T-cell (primary cell): Measurements from ENCODE around the gene ACTA2. TPM values are rescaled to one million over a fixed set of nuclear protein-coding genes. Genes with fewer than 3 reads are reported as not detected.
A peak's percentile ranks its signal among the peaks of the same experiment; 100 is the strongest.

ENCODE experiments used
- ATAC-seq, 4 experiments: fragments of 200-7000 bp in 3 of 4; fragments of 150-1000 bp in 1 of 4; cut with Tn5 transposase; replicated peaks in 1 of 4; 1 replicate in 3 of 4; 2 replicates in 1 of 4; pipeline ENCODE4 v1.10.0; 2021; ENCODE audit warnings: moderate library complexity in 3 of 4, mild to moderate bottlenecking in 2 of 4, moderate number of reproducible peaks in 1 of 4
- CTCF ChIA-PET, 2 donors: fragments of 300-600 bp; sonication (Branson Sonifier 250); formaldehyde crosslinking; loops; one replicate each; lab custom pipeline; 2022; ENCODE audit warnings: antibody characterized with exemption in 2 of 2; lab: Charles Lee
- POLR2A ChIA-PET, 2 donors: fragments of 300-600 bp; sonication (Branson Sonifier 250); formaldehyde crosslinking; loops; one replicate each; lab custom pipeline; 2022; ENCODE audit warnings: antibody characterized with exemption in 2 of 2; lab: Charles Lee
- DNase-seq, 35 experiments: peaks; one replicate each; pipeline versions ENCODE4 v3.0.0 to v3.0.0-alpha.2; 2013 to 2023
- H3K27ac ChIP-seq: one replicate; pipeline ENCODE4 v1.5.1; 2013; ENCODE audit warnings: low read length
- H3K27me3 ChIP-seq, 2 experiments: replicated peaks in 1 of 2; 1 replicate in 1 of 2; 2 replicates in 1 of 2; pipeline versions ENCODE4 v1.6.1 to v1.7.0; 2013; ENCODE audit warnings: low read length in 1 of 2, mixed read lengths in 1 of 2; ENCODE audit not compliant: control insufficient read depth in 2 of 2, insufficient read depth in 2 of 2; ENCODE audit errors: extremely low read depth in 1 of 2
- H3K36me3 ChIP-seq, 2 donors: 1 replicate in 1 of 2; 2 replicates in 1 of 2; pipeline versions ENCODE4 v1.6.1 to v1.7.0; 2013; ENCODE audit warnings: low read length in 1 of 2; ENCODE audit not compliant: control insufficient read depth in 2 of 2, insufficient read depth in 1 of 2; ENCODE audit errors: extremely low read depth in 1 of 2
- H3K4me1 ChIP-seq, 2 experiments: 1 replicate in 1 of 2; 2 replicates in 1 of 2; pipeline versions ENCODE4 v1.6.1 to v1.7.0; 2013; ENCODE audit warnings: low read length in 2 of 2, mixed read lengths in 1 of 2; ENCODE audit not compliant: insufficient read depth in 2 of 2, control insufficient read depth in 1 of 2; ENCODE audit errors: extremely low read depth in 1 of 2
- H3K4me3 ChIP-seq, 2 donors: 1 replicate in 1 of 2; 2 replicates in 1 of 2; pipeline versions ENCODE4 v1.5.1 to v1.7.0; 2013; ENCODE audit warnings: mild to moderate bottlenecking in 2 of 2, low read length in 1 of 2, moderate library complexity in 1 of 2; ENCODE audit not compliant: control insufficient read depth in 1 of 2; ENCODE audit errors: extremely low read depth in 1 of 2
- H3K9me3 ChIP-seq: 2 replicates; pipeline ENCODE4 v1.7.0; 2013
- H3K27ac Mint-ChIP-seq, 2 donors: one replicate each; pipeline ENCODE4 v1.8.0; 2020 to 2021; ENCODE audit warnings: mild to moderate bottlenecking in 2 of 2, mixed read lengths in 2 of 2
- H3K27me3 Mint-ChIP-seq, 2 donors: one replicate each; pipeline ENCODE4 v1.8.0; 2021 to 2022; ENCODE audit warnings: mixed read lengths in 2 of 2
- H3K36me3 Mint-ChIP-seq: one replicate; pipeline ENCODE4 v1.8.0; 2021; ENCODE audit warnings: mixed read lengths
- H3K4me1 Mint-ChIP-seq, 3 donors: one replicate each; pipeline ENCODE4 v1.8.0; 2020 to 2022; ENCODE audit warnings: mixed read lengths in 3 of 3, mild to moderate bottlenecking in 1 of 3
- H3K4me3 Mint-ChIP-seq, 3 donors: one replicate each; pipeline ENCODE4 v1.8.0; 2020 to 2022; ENCODE audit warnings: mild to moderate bottlenecking in 3 of 3, mixed read lengths in 3 of 3, moderate library complexity in 3 of 3
- H3K9me3 Mint-ChIP-seq, 3 donors: one replicate each; pipeline ENCODE4 v1.8.0; 2020 to 2022; ENCODE audit warnings: mixed read lengths in 3 of 3
- WGBS: methylation state at CpG from one replicate; pipeline ENCODE4 v1.1.5; 2013; ENCODE audit warnings: missing lambda C conversion rate; ENCODE audit not compliant: insufficient coverage; 5-methylcytosine and 5-hydroxymethylcytosine counted together
- total RNA-seq, 35 experiments: library from RNA in 6 of 35; stranded (reverse) in 6 of 35; fragments of 120-200 nt in 1 of 35; gene quantifications; one replicate each; pipeline versions ENCODE4 v1.2.1 to v1.2.4 and lab custom pipeline; 2013 to 2026

ACTA2 gene
- total RNA-seq, 5 donors from 2014 or later (not counting 1 experiment from before 2014, with no cell fraction given): 4.0 to 7.8 (median 5.3) TPM

- peaks cover 8 to 18% of the 10 kb centered on the region in 2 experiments for H3K4me1 ChIP-seq
- WGBS: no CpG with 5 or more reads among the region's 2 CpGs
- H3K9me3 Mint-ChIP-seq: peaks cover 3 to 7% (median 5%) of the 10 kb centered on the region in 3 donors
- no peaks in the 10 kb centered on the region for H3K36me3 ChIP-seq
- peak overlapping the region in 1 of 3 donors; percentile 31 for H3K4me3 Mint-ChIP-seq
- H3K27ac ChIP-seq: peak overlapping the region; percentile 27
- CTCF ChIA-PET: interaction anchor here (0.6 to 2.0 kb wide), 12 partner anchors 8 to 174 kb away, joined by 3 to 13 read pairs (median 4); no protein-coding TSS in a partner anchor
- peak overlapping the region; percentile 9 to 89 for H3K27ac Mint-ChIP-seq
- POLR2A ChIA-PET: interaction anchor here in 1 of 2 donors (0.5 to 0.6 kb wide), 3 partner anchors 10 to 1901 kb away, joined by 3 to 9 read pairs (median 6); partner anchors contain the start of gene IFIT5
- no peak for ATAC-seq
- no peaks in the 10 kb centered on the region for H3K27me3 Mint-ChIP-seq
- H3K36me3 Mint-ChIP-seq: peaks cover 3% of the 10 kb centered on the region
- H3K4me1 Mint-ChIP-seq: peaks cover 52 to 59% (median 55%) of the 10 kb centered on the region in 3 donors
- no peak overlapping the region for H3K4me3 ChIP-seq
- peak in 1 of 35 experiments; percentile 58 for DNase-seq
- no peaks in the 10 kb centered on the region for H3K27me3 ChIP-seq
- no peaks in the 10 kb centered on the region for H3K9me3 ChIP-seq
These were observed 34.1 kb upstream of the ACTA2 start for GRCh38 chr10:88986549-88987242.

- H3K4me1 Mint-ChIP-seq: peaks cover 40 to 46% (median 43%) of the 10 kb centered on the region in 3 donors
These were observed 32.0 kb upstream of the ACTA2 start for GRCh38 chr10:88984525-88984924.

GRCh38 chr10:88983939-88984338 lies 31.4 kb upstream of the ACTA2 start:
- Histone ChIP-seq H3K36me3 (no peaks in the 10 kb centered on the region), H3K27me3 (no peaks in the 10 kb centered on the region), H3K27ac (no peak overlapping the region), H3K4me3 (no peak overlapping the region), H3K4me1 (peaks cover 6% of the 10 kb centered on the region in 2 experiments), H3K9me3 (no peaks in the 10 kb centered on the region)
- H3K4me1 Mint-ChIP-seq: peaks cover 38 to 41% (median 40%) of the 10 kb centered on the region in 3 donors
- POLR2A ChIA-PET: no interaction called here
- peaks cover 3% of the 10 kb centered on the region for H3K36me3 Mint-ChIP-seq
- ATAC-seq: no peak
- H3K27ac Mint-ChIP-seq: peak overlapping the region; percentile 15 to 36
- CTCF ChIA-PET: no interaction called here
- peaks cover 3 to 7% (median 5%) of the 10 kb centered on the region in 3 donors for H3K9me3 Mint-ChIP-seq
- H3K27me3 Mint-ChIP-seq: no peaks in the 10 kb centered on the region
- no CpG with 5 or more reads among the region's 1 CpG for WGBS
- no peak for DNase-seq
- H3K4me3 Mint-ChIP-seq: no peak overlapping the region

More at GRCh38 chr10:88984525-88984924, 32.0 kb upstream of the ACTA2 start:
- peak overlapping the region; percentile 15 to 71 for H3K27ac Mint-ChIP-seq
- H3K4me1 ChIP-seq: peaks cover 6 to 9% of the 10 kb centered on the region in 2 experiments
- peaks cover 3% of the 10 kb centered on the region for H3K36me3 Mint-ChIP-seq
- no peaks in the 10 kb centered on the region for H3K27me3 Mint-ChIP-seq
- peaks cover 3 to 7% (median 5%) of the 10 kb centered on the region in 3 donors for H3K9me3 Mint-ChIP-seq
- H3K36me3 ChIP-seq: no peaks in the 10 kb centered on the region
- POLR2A ChIA-PET: no interaction called here
- H3K27ac ChIP-seq: no peak overlapping the region
- H3K9me3 ChIP-seq: no peaks in the 10 kb centered on the region
- no peak overlapping the region for H3K4me3 Mint-ChIP-seq
- no peak for ATAC-seq
- DNase-seq: no peak
- H3K27me3 ChIP-seq: no peaks in the 10 kb centered on the region
- CTCF ChIA-PET: no interaction called here
- no peak overlapping the region for H3K4me3 ChIP-seq

- Histone ChIP-seq H3K36me3 (no peaks in the 10 kb centered on the region), H3K4me1 (peaks cover 0 to 6% of the 10 kb centered on the region in 2 experiments), H3K27me3 (no peaks in the 10 kb centered on the region), H3K9me3 (no peaks in the 10 kb centered on the region), H3K4me3 (no peak overlapping the region), H3K27ac (no peak overlapping the region)
- H3K4me3 Mint-ChIP-seq: no peak overlapping the region
- H3K4me1 Mint-ChIP-seq: peaks cover 31 to 33% (median 33%) of the 10 kb centered on the region in 3 donors
- no CpG with 5 or more reads among the region's 2 CpGs for WGBS
- ChIA-PET CTCF (interaction anchor here in 1 of 2 donors (0.8 to 1.0 kb wide), 2 partner anchors 16 to 49 kb away, joined by 3 read pairs; no protein-coding TSS in a partner anchor), POLR2A (interaction anchor here (0.6 kb wide), 2 partner anchors 8 to 101 kb away, joined by 5 to 13 read pairs; no protein-coding TSS in a partner anchor)
- DNase-seq (no peak), ATAC-seq (peak in 2 of 4 experiments; percentile 19 to 71)
- peaks cover 3 to 7% (median 5%) of the 10 kb centered on the region in 3 donors for H3K9me3 Mint-ChIP-seq
- H3K27me3 Mint-ChIP-seq: no peaks in the 10 kb centered on the region
- peaks cover 3% of the 10 kb centered on the region for H3K36me3 Mint-ChIP-seq
- H3K27ac Mint-ChIP-seq: peak overlapping the region in 1 of 2 donors; percentile 63
These were observed 30.6 kb upstream of the ACTA2 start for GRCh38 chr10:88983206-88983605.

- Mint-ChIP-seq H3K27ac (no peak overlapping the region), H3K27me3 (no peaks in the 10 kb centered on the region), H3K36me3 (peaks cover 3% of the 10 kb centered on the region), H3K4me1 (peaks cover 22 to 25% (median 25%) of the 10 kb centered on the region in 3 donors), H3K9me3 (peaks cover 3 to 7% (median 5%) of the 10 kb centered on the region in 3 donors), H3K4me3 (no peak overlapping the region)
- no peak overlapping the region for H3K27ac ChIP-seq
- H3K4me3 ChIP-seq: no peak overlapping the region
- H3K4me1 ChIP-seq: peaks cover 0 to 2% of the 10 kb centered on the region in 2 experiments
- no peaks in the 10 kb centered on the region for H3K9me3 ChIP-seq
- ATAC-seq (no peak), DNase-seq (no peak)
- WGBS: 90% methylated on average over 2 of the region's 2 CpGs
- ChIA-PET CTCF (interaction anchor here (0.6 to 1.0 kb wide), 4 partner anchors 17 to 211 kb away, joined by 3 read pairs; no protein-coding TSS in a partner anchor), POLR2A (interaction anchor here in 1 of 2 donors (0.6 kb wide), 2 partner anchors 102 to 133 kb away, joined by 3 to 13 read pairs; no protein-coding TSS in a partner anchor)
- no peaks in the 10 kb centered on the region for H3K36me3 ChIP-seq
- no peaks in the 10 kb centered on the region for H3K27me3 ChIP-seq
These were observed 29.8 kb upstream of the ACTA2 start for GRCh38 chr10:88982366-88982765.

- Mint-ChIP-seq H3K36me3 (peaks cover 2% of the 10 kb centered on the region), H3K4me1 (peaks cover 16 to 21% (median 18%) of the 10 kb centered on the region in 3 donors), H3K27me3 (no peaks in the 10 kb centered on the region), H3K4me3 (no peak overlapping the region), H3K9me3 (peaks cover 2 to 4% (median 3%) of the 10 kb centered on the region in 3 donors), H3K27ac (no peak overlapping the region)
- H3K4me1 ChIP-seq: no peaks in the 10 kb centered on the region
- H3K4me3 ChIP-seq: no peak overlapping the region
- H3K36me3 ChIP-seq: no peaks in the 10 kb centered on the region
- 100% methylated on average over 2 of the region's 5 CpGs for WGBS
- H3K27me3 ChIP-seq: no peaks in the 10 kb centered on the region
- no peak overlapping the region for H3K27ac ChIP-seq
- no peaks in the 10 kb centered on the region for H3K9me3 ChIP-seq
- no peak for ATAC-seq
- ChIA-PET POLR2A (no interaction called here), CTCF (interaction anchor here in 1 of 2 donors (1.8 kb wide), 1 partner anchor 9 kb away, joined by 4 read pairs; the partner anchor contains the start of gene FAS)
- DNase-seq: no peak
These were observed 28.9 kb upstream of the ACTA2 start for GRCh38 chr10:88981435-88981834.
